K562 treated with DMSO at 1 percent for 24 hours (cell line): ENCODE data around the gene KIAA0753. TPM values are rescaled to one million over a fixed set of nuclear protein-coding genes. Genes with fewer than 3 reads are reported as not detected.

Source experiments
- total RNA-seq: library from RNA; unstranded; fragments of 300-600 nt; gene quantifications from 2 replicates; pipeline ENCODE4 v1.2.3, GENCODE V29; 2022; ENCODE audit warnings: low read depth; ENCODE audit not compliant: insufficient read depth

Gene KIAA0753
- total RNA-seq, result 3.9 TPM in 2 replicates

DNA sequence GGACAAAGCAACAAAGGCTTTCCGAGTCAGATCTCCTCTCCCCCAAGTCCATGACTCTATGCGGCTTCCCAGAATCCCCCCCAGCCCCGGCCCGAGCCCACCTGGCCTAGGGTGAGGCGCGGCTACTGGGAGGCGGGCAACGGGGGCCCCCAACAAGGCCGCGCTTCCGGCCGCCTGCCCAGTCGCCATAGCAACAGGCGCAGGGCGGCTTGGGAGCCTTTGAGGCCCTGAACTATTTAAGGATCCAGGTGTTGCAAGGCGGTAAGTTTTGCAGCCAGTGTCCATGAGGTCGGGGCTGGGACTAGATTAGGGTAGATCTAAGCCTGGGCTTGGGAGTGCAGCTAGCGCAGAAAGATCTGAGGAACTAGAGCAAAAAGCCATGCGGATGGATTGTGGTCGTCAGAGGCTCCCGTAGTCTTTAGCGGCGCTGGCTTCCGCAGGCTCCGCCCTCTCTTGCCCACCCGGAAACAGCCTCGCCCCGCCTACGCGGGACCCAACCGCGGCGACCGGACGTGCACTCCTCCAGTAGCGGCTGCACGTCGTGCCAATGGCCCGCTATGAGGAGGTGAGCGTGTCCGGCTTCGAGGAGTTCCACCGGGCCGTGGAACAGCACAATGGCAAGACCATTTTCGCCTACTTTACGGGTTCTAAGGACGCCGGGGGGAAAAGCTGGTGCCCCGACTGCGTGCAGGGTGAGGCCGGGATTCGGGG lies at the start of gene KIAA0753, which contains the start of gene TXNDC17:
Gene KIAA0753 (minus strand): TSS at position 176 of the 711 bp plus-strand sequence. CDS start 5,608 bp downstream, outside the sequence.
Gene TXNDC17 (plus strand): TSS at position 525 of the 711 bp plus-strand sequence. CDS start 23 bp downstream, at position 548.

DNA sequence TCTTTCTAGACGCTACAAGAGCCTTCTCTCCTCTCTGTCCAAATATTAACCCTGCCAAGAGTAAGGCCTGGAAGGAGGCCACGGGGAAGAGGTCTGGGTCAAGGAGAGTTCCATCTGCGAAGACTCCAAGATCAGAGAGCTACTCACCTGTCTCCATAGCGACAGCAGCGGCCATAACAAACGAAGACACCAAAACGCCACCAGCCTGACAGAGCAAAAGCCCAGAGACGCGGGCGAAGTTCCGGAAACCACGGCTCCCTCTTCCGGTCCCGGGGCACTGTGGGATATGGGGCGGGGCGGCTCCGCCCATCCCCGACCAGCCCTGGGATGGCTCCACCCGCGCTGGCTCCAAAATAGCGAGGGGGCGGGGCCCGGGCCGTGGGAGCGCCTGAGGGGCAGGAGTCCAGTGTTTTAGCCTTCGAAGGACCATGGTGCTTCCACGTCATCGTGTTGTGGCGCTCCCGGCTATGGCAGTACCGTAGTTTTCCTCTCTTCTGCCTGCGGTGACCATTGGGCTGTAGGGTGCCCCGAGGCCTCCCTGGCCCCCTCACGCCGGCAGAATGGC lies 10.9 kb upstream of the KIAA0753 start, which contains the start of the genes C17orf100 and MED31:
Gene C17orf100 (plus strand): TSS at position 409 of the 565 bp plus-strand sequence. CDS start 152 bp downstream, at position 561.
Gene MED31 (minus strand): TSS at position 252 of the 565 bp plus-strand sequence. CDS start 77 bp downstream, at position 175.

DNA sequence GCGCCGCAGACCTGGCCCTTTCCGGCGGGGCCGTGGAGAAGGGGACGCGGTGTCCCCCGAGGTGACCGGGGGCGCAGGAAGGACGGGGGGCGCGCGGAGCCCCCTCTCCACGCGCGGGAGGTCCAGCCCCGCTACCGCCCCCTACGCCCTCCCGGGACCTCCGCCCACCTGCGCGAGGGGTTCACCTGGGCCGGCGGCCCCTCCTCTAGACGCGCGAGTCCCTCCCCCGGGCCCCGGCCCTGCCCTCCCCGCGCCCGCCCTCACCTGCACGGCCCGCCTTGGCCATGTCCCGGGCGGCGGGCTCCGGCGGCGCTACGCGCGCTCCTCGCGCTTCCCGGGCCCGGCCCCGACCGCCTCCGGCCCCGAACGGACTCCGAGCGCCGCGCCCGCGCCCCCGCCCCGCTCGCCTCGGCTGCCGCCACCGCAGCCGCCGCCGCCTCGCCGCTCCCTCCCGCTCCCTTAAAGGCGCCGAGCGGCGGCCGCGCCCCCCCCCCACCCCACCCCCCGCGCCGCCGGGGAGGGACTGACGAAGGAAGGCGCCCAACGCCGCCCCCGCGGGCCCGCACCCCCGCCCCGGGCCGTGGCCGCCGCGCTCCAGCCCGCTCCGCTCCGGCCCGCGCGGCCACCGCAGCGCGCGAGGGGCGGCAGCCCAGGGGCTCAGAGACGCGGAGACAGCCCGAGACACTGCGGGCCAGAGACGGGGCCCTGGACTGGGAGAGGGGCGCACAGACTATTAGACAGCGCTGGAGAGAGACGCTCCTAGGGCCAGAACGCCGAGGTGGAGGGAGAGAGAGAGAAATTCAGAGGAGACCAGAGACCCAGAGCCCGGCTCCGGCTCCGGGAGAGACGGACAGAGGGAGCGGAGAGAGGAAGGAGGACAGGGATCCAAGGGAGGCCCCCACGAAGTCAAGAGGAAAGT lies 84.1 kb downstream of the KIAA0753 start, which contains the start of gene PITPNM3:
Gene PITPNM3 (minus strand): TSS at position 435 of the 919 bp plus-strand sequence. CDS start 149 bp downstream, at position 286.

Other genes with a start within 250 kb of the KIAA0753 start
- gene AIPL1, start 205.6 kb downstream of the KIAA0753 start, total RNA-seq, result not detected in 2 replicates
- 16.9 and 19.5 TPM in 2 replicates for gene PIMREG, start 196.3 kb downstream of the KIAA0753 start, total RNA-seq
- gene PITPNM3, start 84.2 kb downstream of the KIAA0753 start, total RNA-seq, result 0.23 and 0.39 TPM in 2 replicates
- 110 and 145 TPM in 2 replicates for gene TXNDC17, start 349 bp upstream of the KIAA0753 start, total RNA-seq
- 4.2 and 5.3 TPM in 2 replicates for gene MED31, start 10.9 kb upstream of the KIAA0753 start, total RNA-seq
- 2.3 and 3.4 TPM in 2 replicates for gene C17orf100, start 11.1 kb upstream of the KIAA0753 start, total RNA-seq
- gene SLC13A5, start 72.7 kb upstream of the KIAA0753 start, total RNA-seq, result not detected in 2 replicates
- 0.32 and 0.78 TPM in 2 replicates for gene XAF1, start 115.3 kb upstream of the KIAA0753 start, total RNA-seq
- not detected in 2 replicates for gene FBXO39, start 135.5 kb upstream of the KIAA0753 start, total RNA-seq
- not detected in 2 replicates for gene TEKT1, start 191.0 kb upstream of the KIAA0753 start, total RNA-seq